Measurements from ENCODE around the gene NDUFC2.

- TF ChIP-seq CTCF (conservative IDR thresholded peaks at IDR 0.05 in 1 of 2, IDR thresholded peaks at IDR 0.05 in 1 of 2; ENCODE audit: low read depth in 1 of 2, low read length in 2 of 2) (no peak), EZH2 (IDR thresholded peaks at IDR 0.05; ENCODE audit: low read length, missing control alignments) (no peak)
These were observed 37.7 kb downstream of the NDUFC2 start for GRCh38 chr11:78041843-78042440.
